ENCODE data around the gene CCNB3.

DNA sequence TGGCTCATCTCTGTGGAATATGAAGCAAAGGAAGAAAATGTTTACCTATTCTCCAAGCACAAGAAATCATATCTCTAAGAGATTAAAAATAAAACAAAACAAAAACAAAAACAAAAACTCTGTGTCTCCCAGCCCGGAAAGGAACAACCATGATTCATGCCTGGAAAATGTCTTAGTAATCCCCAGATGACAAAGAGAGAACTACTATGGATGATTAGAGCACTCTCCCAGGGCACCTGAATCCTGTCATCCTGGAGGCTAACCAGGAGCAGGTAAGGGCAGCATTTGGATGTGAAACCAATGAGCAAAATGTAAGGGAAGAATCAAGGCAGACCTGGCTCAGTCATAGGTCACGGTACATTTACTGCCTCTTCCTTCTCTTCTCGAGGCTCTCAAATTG is 2.0 kb upstream of the CCNB3 start:
- no peak for TF ChIP-seq CTCF (IDR thresholded peaks at IDR 0.05; ENCODE audit: low read length)
- no peak for TF ChIP-seq EZH2 (optimal IDR thresholded peaks at IDR 0.05; ENCODE audit: low read depth, low read length)
- TF ChIP-seq EZH2phosphoT487 (IDR thresholded peaks at IDR 0.05; ENCODE audit: low read length), result no peak

Data from MM.1S (cell line).